ENCODE measurements around the gene TPBGL.

The TPBGL gene

GRCh38 chr11:75196426-75196825 lies 44.1 kb upstream of the TPBGL start:
- H3K4me3 ChIP-seq (ENCODE audit: low read depth, low read length), result no peak overlapping the region
- DNase-seq (ENCODE audit: low read depth), result no peak
- TF ChIP-seq CTCF (IDR thresholded peaks at IDR 0.05; ENCODE audit: control insufficient read depth, extremely low read depth, insufficient read depth), result no peak

GRCh38 chr11:75197512-75198277 lies 42.9 kb upstream of the TPBGL start:
- H3K4me3 ChIP-seq (ENCODE audit: low read depth, low read length), result no peak overlapping the region
- DNase-seq (ENCODE audit: low read depth), result no peak
- no peak for TF ChIP-seq CTCF (IDR thresholded peaks at IDR 0.05; ENCODE audit: control insufficient read depth, extremely low read depth, insufficient read depth)

- no peak for TF ChIP-seq CTCF (IDR thresholded peaks at IDR 0.05; ENCODE audit: control insufficient read depth, extremely low read depth, insufficient read depth)
- no peak for DNase-seq (ENCODE audit: low read depth)
- no peak overlapping the region for H3K4me3 ChIP-seq (ENCODE audit: low read depth, low read length)
These were observed 42.1 kb upstream of the TPBGL start for GRCh38 chr11:75198278-75198973.

- no peak for DNase-seq (ENCODE audit: low read depth)
- no peak for TF ChIP-seq CTCF (IDR thresholded peaks at IDR 0.05; ENCODE audit: control insufficient read depth, extremely low read depth, insufficient read depth)
- H3K4me3 ChIP-seq (ENCODE audit: low read depth, low read length), result no peak overlapping the region
These were observed 41.1 kb upstream of the TPBGL start for GRCh38 chr11:75199412-75199955.

GRCh38 chr11:75200051-75200450 lies 40.5 kb upstream of the TPBGL start:
- no peak overlapping the region for H3K4me3 ChIP-seq (ENCODE audit: low read depth, low read length)
- no peak for DNase-seq (ENCODE audit: low read depth)
- TF ChIP-seq CTCF (IDR thresholded peaks at IDR 0.05; ENCODE audit: control insufficient read depth, extremely low read depth, insufficient read depth), result no peak

GRCh38 chr11:75200531-75200930 lies 40.0 kb upstream of the TPBGL start:
- DNase-seq (ENCODE audit: low read depth), result no peak
- no peak overlapping the region for H3K4me3 ChIP-seq (ENCODE audit: low read depth, low read length)
- no peak for TF ChIP-seq CTCF (IDR thresholded peaks at IDR 0.05; ENCODE audit: control insufficient read depth, extremely low read depth, insufficient read depth)

Data from LNCaP clone FGC (cell line).